ENCODE measurements around the gene MOXD1.

DNA sequence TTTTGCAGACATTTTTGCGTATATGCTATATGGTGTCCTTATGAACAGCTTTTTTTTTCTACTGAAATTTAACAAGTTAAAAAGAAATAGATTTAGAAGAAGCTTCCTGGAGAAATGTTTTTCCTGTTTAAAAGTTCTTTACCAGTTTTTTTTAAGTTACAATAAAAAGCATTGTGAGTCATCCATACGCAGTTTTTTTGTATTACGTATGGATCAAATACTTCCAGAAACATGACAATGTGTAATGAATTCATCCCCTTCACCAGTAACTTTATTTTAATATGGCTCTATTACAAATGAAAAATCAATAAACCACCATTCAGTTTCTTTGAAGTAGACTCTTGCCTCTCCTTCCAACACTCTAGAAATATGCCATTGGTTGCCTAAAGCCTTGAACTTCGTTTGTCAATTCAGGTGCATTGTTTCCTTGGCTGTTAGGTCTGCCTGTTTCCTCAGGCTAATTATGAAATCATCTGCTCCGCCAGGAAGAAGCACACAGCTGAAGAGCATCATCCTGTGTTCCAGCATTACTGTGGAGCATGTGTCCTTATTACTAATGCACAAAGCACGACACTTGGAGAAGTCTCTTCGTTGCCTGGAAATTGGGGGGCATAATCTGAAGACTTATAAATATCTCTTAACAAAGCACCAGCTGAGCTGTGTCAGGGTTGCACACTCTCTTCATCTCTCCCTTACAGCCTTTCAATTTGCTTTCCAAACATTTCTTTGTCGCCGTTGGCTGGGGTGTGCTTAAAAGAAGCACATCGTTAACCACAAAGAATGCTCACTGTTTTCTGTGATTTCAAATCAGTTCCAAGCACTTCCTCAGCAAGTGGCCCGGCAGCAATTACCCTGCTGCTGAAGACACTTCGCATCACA lies 9.6 kb downstream of the MOXD1 start:
- TF ChIP-seq, protein P1, sequence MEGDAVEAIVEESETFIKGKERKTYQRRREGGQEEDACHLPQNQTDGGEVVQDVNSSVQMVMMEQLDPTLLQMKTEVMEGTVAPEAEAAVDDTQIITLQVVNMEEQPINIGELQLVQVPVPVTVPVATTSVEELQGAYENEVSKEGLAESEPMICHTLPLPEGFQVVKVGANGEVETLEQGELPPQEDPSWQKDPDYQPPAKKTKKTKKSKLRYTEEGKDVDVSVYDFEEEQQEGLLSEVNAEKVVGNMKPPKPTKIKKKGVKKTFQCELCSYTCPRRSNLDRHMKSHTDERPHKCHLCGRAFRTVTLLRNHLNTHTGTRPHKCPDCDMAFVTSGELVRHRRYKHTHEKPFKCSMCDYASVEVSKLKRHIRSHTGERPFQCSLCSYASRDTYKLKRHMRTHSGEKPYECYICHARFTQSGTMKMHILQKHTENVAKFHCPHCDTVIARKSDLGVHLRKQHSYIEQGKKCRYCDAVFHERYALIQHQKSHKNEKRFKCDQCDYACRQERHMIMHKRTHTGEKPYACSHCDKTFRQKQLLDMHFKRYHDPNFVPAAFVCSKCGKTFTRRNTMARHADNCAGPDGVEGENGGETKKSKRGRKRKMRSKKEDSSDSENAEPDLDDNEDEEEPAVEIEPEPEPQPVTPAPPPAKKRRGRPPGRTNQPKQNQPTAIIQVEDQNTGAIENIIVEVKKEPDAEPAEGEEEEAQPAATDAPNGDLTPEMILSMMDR (IDR thresholded peaks at IDR 0.05), result no peak
- TF ChIP-seq POLR2A (IDR thresholded peaks at IDR 0.05), result no peak
